MM.1S (cell line): ENCODE data around the gene TNK2.
"Not testable (repeated sequence)": the region's sequence is repeated elsewhere in the genome, so short reads cannot be mapped to it uniquely, and the experiment has no call there.

Experiments used
- DNase-seq: peaks from one replicate; pipeline ENCODE4 v3.0.0-alpha.2; 2015
- H2AFZ ChIP-seq: fragments of 300-600 bp; sonication (generic); 2 replicates; pipeline ENCODE4 v1.6.0; 2016; ENCODE audit warnings: antibody characterized with exemption, low read length
- H3F3A ChIP-seq: fragments of 300-600 bp; sonication (generic); 2 replicates; pipeline ENCODE4 v1.6.1; 2016; ENCODE audit warnings: mild to moderate bottlenecking, antibody characterized with exemption, low read length, moderate library complexity, mixed read lengths; ENCODE audit not compliant: insufficient read depth
- H3K27ac ChIP-seq: fragments of 300-600 bp; sonication (generic); 2 replicates; pipeline ENCODE4 v1.5.1; 2016; ENCODE audit warnings: mild to moderate bottlenecking, low read length
- H3K27me3 ChIP-seq: fragments of 300-600 bp; sonication (generic); replicated peaks from 2 replicates; pipeline ENCODE4 v1.6.0; 2016; ENCODE audit warnings: low read length; ENCODE audit not compliant: insufficient read depth
- H3K36me3 ChIP-seq: fragments of 300-600 bp; sonication (generic); replicated peaks from 2 replicates; pipeline ENCODE4 v1.6.1; 2016; ENCODE audit warnings: mild to moderate bottlenecking, low read length, mixed read lengths; ENCODE audit not compliant: insufficient read depth
- H3K4me1 ChIP-seq: fragments of 300-600 bp; sonication (generic); 2 replicates; pipeline ENCODE4 v1.6.1; 2016; ENCODE audit warnings: low read length, mixed read lengths
- H3K4me2 ChIP-seq: fragments of 300-600 bp; sonication (generic); 2 replicates; pipeline ENCODE4 v1.6.0; 2016; ENCODE audit warnings: low read depth, low read length
- H3K4me3 ChIP-seq: fragments of 300-600 bp; sonication (generic); 2 replicates; pipeline ENCODE4 v1.5.1; 2016; ENCODE audit warnings: low read length, mixed read lengths
- H3K79me2 ChIP-seq: fragments of 300-600 bp; sonication (generic); 2 replicates; pipeline ENCODE4 v1.6.1; 2016; ENCODE audit warnings: mixed run types, low read length, mixed read lengths
- H3K9ac ChIP-seq: fragments of 300-600 bp; sonication (generic); 2 replicates; pipeline ENCODE4 v1.6.1; 2016; ENCODE audit warnings: low read length, mixed read lengths
- H3K9me2 ChIP-seq: fragments of 300-600 bp; sonication (generic); replicated peaks from 2 replicates; pipeline ENCODE4 v1.6.1; 2016; ENCODE audit warnings: mild to moderate bottlenecking, low read length, mixed read lengths; ENCODE audit not compliant: insufficient read depth
- H3K9me3 ChIP-seq: fragments of 300-600 bp; sonication (generic); replicated peaks from 2 replicates; pipeline ENCODE4 v1.6.1; 2016; ENCODE audit warnings: mild to moderate bottlenecking, low read length, mixed read lengths; ENCODE audit not compliant: insufficient read depth
- H4K20me1 ChIP-seq: fragments of 300-600 bp; sonication (generic); 2 replicates; pipeline ENCODE4 v1.6.1; 2016; ENCODE audit warnings: mild to moderate bottlenecking, low read length, moderate library complexity, mixed read lengths; ENCODE audit not compliant: insufficient read depth
- EZH2 ChIP-seq: fragments of 300-600 bp; sonication (generic); optimal IDR thresholded peaks from 2 replicates; pipeline ENCODE3; 2017; ENCODE audit warnings: low read depth, mild to moderate bottlenecking, antibody characterized with exemption, low read length, mixed read lengths
- EZH2phosphoT487 ChIP-seq: fragments of 300-600 bp; sonication (generic); IDR thresholded peaks from 2 replicates; pipeline ENCODE4 v1.6.1; 2018; ENCODE audit warnings: antibody characterized with exemption, low read length
- TF ChIP-seq, protein P1 (sequence below): fragments of 300-600 bp; sonication (generic); IDR thresholded peaks from 2 replicates; pipeline ENCODE4 v1.5.1; 2016; ENCODE audit warnings: antibody characterized with exemption, low read length, mixed read lengths

Gene TNK2

DNA sequence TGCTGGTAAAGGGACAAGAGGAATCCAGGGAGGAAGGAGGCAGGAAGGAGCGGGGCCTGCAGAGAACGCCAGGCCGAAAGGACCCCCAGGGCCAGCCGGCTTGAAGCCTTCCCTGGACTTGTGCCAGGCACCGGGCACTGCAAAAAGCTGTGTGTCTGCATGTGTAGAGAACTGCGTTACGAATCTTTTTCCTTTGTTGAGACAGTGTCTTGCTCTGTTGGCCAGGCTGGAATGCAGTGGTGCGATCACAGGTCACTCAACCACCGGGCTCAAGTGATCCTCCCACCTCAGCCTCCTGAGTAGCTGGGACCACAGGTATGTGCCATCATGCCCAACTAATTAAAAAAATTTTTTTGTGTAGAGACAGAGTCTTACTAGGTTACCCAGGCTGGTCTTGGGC lies 79.6 kb downstream of the TNK2 start:
- no peaks in the 10 kb centered on the region for H3K4me1 ChIP-seq
- H3K4me3 ChIP-seq, result no peak overlapping the region
- no peak for TF ChIP-seq EZH2
- TF ChIP-seq EZH2phosphoT487, result no peak
- TF ChIP-seq, protein P1, sequence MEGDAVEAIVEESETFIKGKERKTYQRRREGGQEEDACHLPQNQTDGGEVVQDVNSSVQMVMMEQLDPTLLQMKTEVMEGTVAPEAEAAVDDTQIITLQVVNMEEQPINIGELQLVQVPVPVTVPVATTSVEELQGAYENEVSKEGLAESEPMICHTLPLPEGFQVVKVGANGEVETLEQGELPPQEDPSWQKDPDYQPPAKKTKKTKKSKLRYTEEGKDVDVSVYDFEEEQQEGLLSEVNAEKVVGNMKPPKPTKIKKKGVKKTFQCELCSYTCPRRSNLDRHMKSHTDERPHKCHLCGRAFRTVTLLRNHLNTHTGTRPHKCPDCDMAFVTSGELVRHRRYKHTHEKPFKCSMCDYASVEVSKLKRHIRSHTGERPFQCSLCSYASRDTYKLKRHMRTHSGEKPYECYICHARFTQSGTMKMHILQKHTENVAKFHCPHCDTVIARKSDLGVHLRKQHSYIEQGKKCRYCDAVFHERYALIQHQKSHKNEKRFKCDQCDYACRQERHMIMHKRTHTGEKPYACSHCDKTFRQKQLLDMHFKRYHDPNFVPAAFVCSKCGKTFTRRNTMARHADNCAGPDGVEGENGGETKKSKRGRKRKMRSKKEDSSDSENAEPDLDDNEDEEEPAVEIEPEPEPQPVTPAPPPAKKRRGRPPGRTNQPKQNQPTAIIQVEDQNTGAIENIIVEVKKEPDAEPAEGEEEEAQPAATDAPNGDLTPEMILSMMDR, result no peak
- H3F3A ChIP-seq, result no peaks in the 10 kb centered on the region
- H2AFZ ChIP-seq, result no peak overlapping the region
- no peaks in the 10 kb centered on the region for H3K36me3 ChIP-seq
- no peaks in the 10 kb centered on the region for H3K79me2 ChIP-seq
- no peak for DNase-seq
- H3K9me2 ChIP-seq, result no peaks in the 10 kb centered on the region
- peaks cover 36% of the 10 kb centered on the region for H3K27me3 ChIP-seq
- no peak overlapping the region for H3K27ac ChIP-seq
- no peaks in the 10 kb centered on the region for H4K20me1 ChIP-seq
- no peak overlapping the region for H3K9ac ChIP-seq
- no peaks in the 10 kb centered on the region for H3K9me3 ChIP-seq
- H3K4me2 ChIP-seq, result no peak overlapping the region

DNA sequence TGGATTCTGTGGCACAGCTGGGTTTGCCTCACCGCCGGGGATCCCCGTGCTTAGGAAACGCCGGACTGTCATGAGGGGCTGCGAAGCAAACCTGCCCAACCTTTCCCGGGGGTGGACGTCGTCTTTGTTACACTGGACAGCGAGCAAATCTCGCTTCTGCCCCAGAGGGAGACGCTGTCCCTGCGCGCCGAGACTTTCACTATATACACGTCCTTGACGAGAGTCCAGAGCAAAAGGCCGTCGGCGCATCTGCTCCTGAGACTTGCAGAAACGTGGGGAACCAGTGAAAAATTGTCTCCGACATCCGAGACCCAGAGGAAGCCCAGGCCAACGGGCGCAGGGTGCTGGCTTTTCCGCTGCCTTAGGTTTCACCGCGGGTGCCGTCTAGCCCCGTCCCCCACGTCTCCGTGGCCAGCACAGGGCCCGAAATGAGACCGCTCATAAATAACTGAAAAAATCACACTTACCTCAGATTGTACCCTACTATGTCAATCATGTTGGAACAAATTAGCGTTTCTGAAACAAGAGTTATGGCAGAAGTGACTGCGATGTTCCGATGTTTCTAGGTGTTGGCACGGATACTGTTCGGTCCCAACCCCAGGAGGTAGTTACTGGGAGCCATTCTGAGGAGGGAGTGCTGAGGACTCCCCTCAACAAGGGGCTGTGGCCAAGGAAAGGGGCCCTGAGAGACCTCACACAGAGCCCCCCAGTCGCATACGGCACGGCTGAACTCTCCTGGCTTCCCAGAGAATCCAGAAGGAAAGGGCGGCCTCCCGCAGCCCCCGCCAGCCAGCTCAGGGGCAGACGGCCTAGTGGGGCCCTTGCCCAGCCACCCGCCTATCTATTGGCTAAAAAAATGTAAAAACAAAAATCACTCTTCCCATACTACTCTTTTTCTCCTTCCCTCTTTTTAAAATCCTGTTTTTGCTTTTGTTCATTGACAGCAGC lies 82.2 kb downstream of the TNK2 start:
- Histone ChIP-seq H3K27ac (no peak overlapping the region), H3K9ac (no peak overlapping the region), H3K27me3 (peaks cover 42% of the 10 kb centered on the region), H4K20me1 (no peaks in the 10 kb centered on the region), H3F3A (no peaks in the 10 kb centered on the region), H2AFZ (no peak overlapping the region), H3K4me2 (no peak overlapping the region), H3K4me1 (peaks cover 4% of the 10 kb centered on the region; the same call in 1 of the 2 replicates), H3K9me3 (no peaks in the 10 kb centered on the region), H3K4me3 (no peak overlapping the region), H3K9me2 (no peaks in the 10 kb centered on the region), H3K36me3 (no peaks in the 10 kb centered on the region), H3K79me2 (no peaks in the 10 kb centered on the region)
- no peak for DNase-seq
- TF ChIP-seq EZH2phosphoT487, result no peak
- no peak for TF ChIP-seq EZH2
- TF ChIP-seq, protein P1, result no peak

DNA sequence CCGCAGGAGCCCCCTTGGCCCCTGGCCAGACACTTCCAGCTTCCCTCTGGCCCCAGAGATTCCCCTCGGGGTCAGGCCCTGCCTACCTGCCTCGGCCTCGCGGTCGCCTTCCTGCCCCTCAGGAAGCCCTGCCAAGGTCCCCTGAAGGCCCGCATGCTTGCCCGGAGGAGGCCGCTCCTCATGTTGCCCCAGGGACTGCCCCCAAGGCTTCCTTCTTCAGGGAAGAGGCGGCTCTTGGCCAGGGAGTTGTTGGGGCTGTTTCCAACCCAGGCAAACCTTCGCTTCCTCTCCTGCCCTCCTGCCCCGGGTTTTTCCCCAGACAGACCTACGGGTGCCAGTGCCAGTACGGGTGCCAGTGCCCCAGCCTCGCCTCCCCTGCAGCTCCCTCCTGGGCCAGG lies 83.2 kb downstream of the TNK2 start:
- Histone ChIP-seq H3K36me3 (no peaks in the 10 kb centered on the region), H3F3A (no peaks in the 10 kb centered on the region), H3K27me3 (peaks cover 48% of the 10 kb centered on the region), H3K27ac (no peak overlapping the region), H3K4me1 (peaks cover 4% of the 10 kb centered on the region; the same call in 1 of the 2 replicates), H3K4me3 (no peak overlapping the region), H2AFZ (no peak overlapping the region), H3K9me3 (no peaks in the 10 kb centered on the region), H4K20me1 (no peaks in the 10 kb centered on the region), H3K4me2 (no peak overlapping the region), H3K79me2 (no peaks in the 10 kb centered on the region), H3K9me2 (no peaks in the 10 kb centered on the region), H3K9ac (no peak overlapping the region)
- TF ChIP-seq EZH2 (no peak), EZH2phosphoT487 (no peak)
- DNase-seq, result no peak

DNA sequence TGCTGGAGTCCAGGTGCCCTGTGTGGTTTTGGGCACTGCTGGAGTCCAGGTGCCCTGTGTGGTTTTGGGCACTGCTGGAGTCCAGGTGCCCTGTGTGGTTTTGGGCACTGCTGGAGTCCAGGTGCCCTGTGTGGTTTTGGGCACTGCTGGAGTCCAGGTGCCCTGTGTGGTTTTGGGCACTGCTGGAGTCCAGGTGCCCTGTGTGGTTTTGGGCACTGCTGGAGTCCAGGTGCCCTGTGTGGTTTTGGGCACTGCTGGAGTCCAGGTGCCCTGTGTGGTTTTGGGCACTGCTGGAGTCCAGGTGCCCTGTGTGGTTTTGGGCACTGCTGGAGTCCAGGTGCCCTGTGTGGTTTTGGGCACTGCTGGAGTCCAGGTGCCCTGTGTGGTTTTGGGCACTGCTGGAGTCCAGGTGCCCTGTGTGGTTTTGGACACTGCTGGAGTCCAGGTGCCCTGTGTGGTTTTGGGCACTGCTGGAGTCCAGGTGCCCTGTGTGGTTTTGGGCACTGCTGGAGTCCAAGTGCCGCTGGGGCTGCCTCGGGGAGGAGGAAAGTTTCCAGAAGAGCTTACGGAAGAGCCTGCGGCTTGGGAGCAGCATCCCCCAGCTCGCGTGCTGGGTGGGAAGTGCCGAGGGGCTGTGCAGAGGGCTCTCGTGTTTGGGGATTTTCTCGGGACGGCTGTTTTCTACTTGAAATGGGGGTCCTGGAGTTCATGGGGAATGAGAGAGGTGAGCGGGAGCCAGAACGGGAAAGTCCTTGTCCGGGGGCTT lies 83.7 kb downstream of the TNK2 start:
- H3K9ac ChIP-seq, H4K20me1 ChIP-seq, H3K4me2 ChIP-seq, DNase-seq, H3K9me2 ChIP-seq, H3K27ac ChIP-seq, H3F3A ChIP-seq, H3K9me3 ChIP-seq, H3K36me3 ChIP-seq, H3K4me3 ChIP-seq, H3K4me1 ChIP-seq, H2AFZ ChIP-seq, H3K79me2 ChIP-seq: not testable (repeated sequence)
- H3K27me3 ChIP-seq, result peaks cover 49% of the 10 kb centered on the region
